ENCODE results near the gene TTLL1.
A peak's percentile ranks its signal among the peaks of the same experiment; 100 is the strongest.

DNA sequence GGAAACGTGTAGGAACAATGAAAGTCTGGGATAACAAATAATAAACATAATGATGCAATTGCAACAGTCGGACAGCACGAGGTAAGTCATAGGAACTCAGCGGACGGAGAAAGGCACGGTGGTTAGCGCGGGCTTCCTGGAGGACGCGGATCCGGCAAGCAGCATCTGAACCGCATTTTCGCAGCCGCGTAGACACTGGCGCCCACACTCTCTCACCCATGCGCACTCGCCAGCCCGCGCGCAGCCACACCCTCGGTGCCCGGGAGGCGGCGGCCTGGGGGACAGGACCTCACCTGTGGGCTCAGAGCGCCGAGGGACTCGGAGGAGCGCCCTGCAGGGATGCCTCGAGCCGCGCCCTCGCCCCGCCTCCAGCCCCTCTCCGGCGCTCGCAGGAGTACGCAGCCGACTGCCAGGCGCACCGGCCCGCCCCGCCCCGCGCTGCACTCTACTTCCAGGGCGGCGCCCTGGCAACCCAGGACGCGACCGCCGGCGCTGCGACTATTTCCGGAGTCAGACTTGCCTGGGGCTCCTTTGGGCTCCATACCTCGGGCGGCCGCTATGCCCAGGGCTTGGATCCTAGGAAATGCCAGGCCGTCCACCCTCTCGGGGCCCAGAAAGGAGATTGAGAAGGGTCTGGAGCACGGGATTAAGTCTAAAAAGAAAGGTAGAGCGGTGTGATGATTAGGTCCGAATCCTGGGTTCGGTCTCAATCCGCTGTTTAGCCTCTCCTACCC, at the start of gene TTLL1:
- peak in 1 of 2 donors; percentile 66 for TF ChIP-seq POLR2AphosphoS5 (IDR thresholded peaks at IDR 0.05; ENCODE audit: insufficient read depth in 1 of 2, low read depth in 1 of 2)
- TF ChIP-seq, protein P1, sequence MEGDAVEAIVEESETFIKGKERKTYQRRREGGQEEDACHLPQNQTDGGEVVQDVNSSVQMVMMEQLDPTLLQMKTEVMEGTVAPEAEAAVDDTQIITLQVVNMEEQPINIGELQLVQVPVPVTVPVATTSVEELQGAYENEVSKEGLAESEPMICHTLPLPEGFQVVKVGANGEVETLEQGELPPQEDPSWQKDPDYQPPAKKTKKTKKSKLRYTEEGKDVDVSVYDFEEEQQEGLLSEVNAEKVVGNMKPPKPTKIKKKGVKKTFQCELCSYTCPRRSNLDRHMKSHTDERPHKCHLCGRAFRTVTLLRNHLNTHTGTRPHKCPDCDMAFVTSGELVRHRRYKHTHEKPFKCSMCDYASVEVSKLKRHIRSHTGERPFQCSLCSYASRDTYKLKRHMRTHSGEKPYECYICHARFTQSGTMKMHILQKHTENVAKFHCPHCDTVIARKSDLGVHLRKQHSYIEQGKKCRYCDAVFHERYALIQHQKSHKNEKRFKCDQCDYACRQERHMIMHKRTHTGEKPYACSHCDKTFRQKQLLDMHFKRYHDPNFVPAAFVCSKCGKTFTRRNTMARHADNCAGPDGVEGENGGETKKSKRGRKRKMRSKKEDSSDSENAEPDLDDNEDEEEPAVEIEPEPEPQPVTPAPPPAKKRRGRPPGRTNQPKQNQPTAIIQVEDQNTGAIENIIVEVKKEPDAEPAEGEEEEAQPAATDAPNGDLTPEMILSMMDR (IDR thresholded peaks at IDR 0.05) = no peak

Data from vagina (tissue), 2 donors.